ENCODE data around the gene MAMDC4. TPM values are rescaled to one million over a fixed set of nuclear protein-coding genes. Genes with fewer than 3 reads are reported as not detected.
"Not testable (repeated sequence)": the region's sequence is repeated elsewhere in the genome, so short reads cannot be mapped to it uniquely, and the experiment has no call there.

Gene MAMDC4
- total RNA-seq, 2 donors from 2014 or later = 6.5 to 25.7 TPM

- intact Hi-C loops (cut with DNase I) = no loop called here
- Histone ChIP-seq H3K4me1 (peaks cover 67% of the 10 kb centered on the region), H3K4me3 (no peak overlapping the region), H3K36me3 (replicated peaks in 1 of 2; ENCODE audit: insufficient read depth in 1 of 2, low read depth in 2 of 2) (peaks cover 15 to 21% of the 10 kb centered on the region in 2 donors), H3K9me3 (no peaks in the 10 kb centered on the region), H3K27me3 (no peaks in the 10 kb centered on the region), H3K27ac (no peak overlapping the region)
- no peak for TF ChIP-seq POLR2A (IDR thresholded peaks at IDR 0.05)
- TF ChIP-seq CTCF (IDR thresholded peaks at IDR 0.05) = no peak
- 76 to 80% methylated on average over 10 to 12 of the region's 12 CpGs for WGBS, 2 donors
- ATAC-seq (no peak), DNase-seq (peak in 1 of 4 donors; percentile 15)
Measured at GRCh38 chr9:136863623-136864273, 11.6 kb downstream of the MAMDC4 start.

- intact Hi-C loops (cut with DNase I) = no loop called here
- Histone ChIP-seq H3K4me1 (peaks cover 52% of the 10 kb centered on the region), H3K9me3 (no peaks in the 10 kb centered on the region), H3K36me3 (replicated peaks in 1 of 2; ENCODE audit: insufficient read depth in 1 of 2, low read depth in 2 of 2) (peaks cover 15 to 21% of the 10 kb centered on the region in 2 donors), H3K4me3 (peak overlapping the region; percentile 93 to 100), H3K27ac (peak overlapping the region; percentile 94 to 96 (median 94)), H3K27me3 (no peaks in the 10 kb centered on the region)
- ATAC-seq (no peak), DNase-seq (peak in 2 of 4 donors; percentile 12 to 15)
- 34 to 40% methylated on average over 11 of the region's 11 CpGs for WGBS, 2 donors
- TF ChIP-seq POLR2A (IDR thresholded peaks at IDR 0.05) (no peak), CTCF (IDR thresholded peaks at IDR 0.05) (no peak)
Measured at GRCh38 chr9:136865041-136865767, 13.1 kb downstream of the MAMDC4 start.

- H3K9me3 ChIP-seq = no peaks in the 10 kb centered on the region
- ATAC-seq (peak; percentile 9), DNase-seq (peak in 3 of 4 donors; percentile 53 to 62 (median 59))
- intact Hi-C loops (cut with DNase I) = no loop called here
- TF ChIP-seq CTCF (IDR thresholded peaks at IDR 0.05) (no peak), POLR2A (IDR thresholded peaks at IDR 0.05) (no peak)
- H3K4me1 ChIP-seq = peaks cover 47% of the 10 kb centered on the region
- no peaks in the 10 kb centered on the region for H3K27me3 ChIP-seq
- peaks cover 15 to 21% of the 10 kb centered on the region in 2 donors for H3K36me3 ChIP-seq (replicated peaks in 1 of 2; ENCODE audit: insufficient read depth in 1 of 2, low read depth in 2 of 2)
- 1 to 5% methylated on average over 4 to 11 of the region's 20 CpGs for WGBS, 2 donors
- H3K27ac ChIP-seq = peak overlapping the region; percentile 94 to 96 (median 94)
- peak overlapping the region; percentile 93 to 100 for H3K4me3 ChIP-seq
Measured at GRCh38 chr9:136865768-136866103, 13.6 kb downstream of the MAMDC4 start.

- Histone ChIP-seq H3K4me1 (peaks cover 36% of the 10 kb centered on the region), H3K36me3 (replicated peaks in 1 of 2; ENCODE audit: insufficient read depth in 1 of 2, low read depth in 2 of 2) (peaks cover 14% of the 10 kb centered on the region in 2 donors), H3K27ac (peak overlapping the region in 2 of 4 donors; percentile 94 to 96)
- 81 to 87% methylated on average over 29 of the region's 29 CpGs for WGBS, 2 donors
- H3K4me3 ChIP-seq; H3K27me3 ChIP-seq; intact Hi-C loops (cut with DNase I); ATAC-seq; H3K9me3 ChIP-seq: not testable (repeated sequence)
- DNase-seq = peak in 1 of 4 donors; percentile 23
Measured at GRCh38 chr9:136866898-136867421, 14.8 kb downstream of the MAMDC4 start.

- ATAC-seq (no peak), DNase-seq (peak in 1 of 4 donors; percentile 14)
- no peak overlapping the region for H3K4me3 ChIP-seq
- no peak for TF ChIP-seq CTCF (IDR thresholded peaks at IDR 0.05)
- TF ChIP-seq POLR2A (IDR thresholded peaks at IDR 0.05) = no peak
- no peaks in the 10 kb centered on the region for H3K9me3 ChIP-seq
- peaks cover 35% of the 10 kb centered on the region for H3K4me1 ChIP-seq
- intact Hi-C loops (cut with DNase I) = no loop called here
- H3K27ac ChIP-seq = no peak overlapping the region
- H3K36me3 ChIP-seq (replicated peaks in 1 of 2; ENCODE audit: insufficient read depth in 1 of 2, low read depth in 2 of 2) = peaks cover 8 to 9% of the 10 kb centered on the region in 2 donors
- 94 to 98% methylated on average over 18 of the region's 18 CpGs for WGBS, 2 donors
- no peaks in the 10 kb centered on the region for H3K27me3 ChIP-seq
Measured at GRCh38 chr9:136867480-136867879, 15.3 kb downstream of the MAMDC4 start.

Data from body of pancreas (tissue), 4 donors.